ENCODE data around the gene POM121C. TPM values are rescaled to one million over a fixed set of nuclear protein-coding genes. Genes with fewer than 3 reads are reported as not detected.
"Not testable (repeated sequence)": the region's sequence is repeated elsewhere in the genome, so short reads cannot be mapped to it uniquely, and the experiment has no call there.

POM121C gene
- total RNA-seq, 2 experiments from 2014 or later: 19.9 to 101 TPM

DNA sequence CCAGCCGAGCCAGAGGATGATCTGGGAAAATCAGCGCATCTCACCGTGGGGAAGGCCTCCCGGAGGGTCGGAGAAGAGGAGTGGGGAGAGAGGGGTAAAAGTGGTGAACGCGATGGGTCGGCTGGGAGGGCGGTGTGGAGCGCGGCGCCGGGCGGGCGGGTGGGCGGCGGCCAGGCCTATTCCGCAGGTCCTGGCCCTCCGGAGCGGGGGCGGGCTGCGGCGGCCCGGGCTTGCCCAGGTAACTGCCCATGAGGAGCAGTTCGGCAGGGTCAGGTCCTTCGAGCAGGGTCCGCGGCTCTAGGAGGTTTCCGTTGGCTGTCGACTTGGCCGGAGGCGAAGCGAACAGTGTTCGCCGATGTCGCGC, 44.0 kb downstream of the POM121C start:
- H3K79me2 ChIP-seq (ENCODE audit: insufficient read depth, low read depth, low read length); DNase-seq (ENCODE audit: low spot score); H3K4me1 ChIP-seq (ENCODE audit: insufficient read depth, low read length, poor library complexity, severe bottlenecking); H4K20me1 ChIP-seq (ENCODE audit: insufficient read depth, low read length); H3K9me2 ChIP-seq (ENCODE audit: insufficient read depth, low read length); H3K27ac ChIP-seq (ENCODE audit: low read depth, low read length, poor library complexity, severe bottlenecking); CTCF ChIA-PET (ENCODE audit: unreplicated experiment); POLR2A ChIA-PET; H3K9me3 ChIP-seq (ENCODE audit: low read length); BruUV-seq (replicated peaks); H2AFZ ChIP-seq (ENCODE audit: low read length); intact Hi-C loops (cut with micrococcal nuclease; ENCODE audit: unreplicated experiment): not testable (repeated sequence)
- peaks cover 41% of the 10 kb centered on the region for H3K36me3 ChIP-seq (ENCODE audit: insufficient read depth, low read length)
- peak overlapping the region; percentile 70 for H3K4me3 ChIP-seq (ENCODE audit: low read depth, low read length, poor library complexity, severe bottlenecking)
- peak overlapping the region; percentile 64; the same call in 1 of the 2 replicates for H3K4me2 ChIP-seq (ENCODE audit: low read length)

DNA sequence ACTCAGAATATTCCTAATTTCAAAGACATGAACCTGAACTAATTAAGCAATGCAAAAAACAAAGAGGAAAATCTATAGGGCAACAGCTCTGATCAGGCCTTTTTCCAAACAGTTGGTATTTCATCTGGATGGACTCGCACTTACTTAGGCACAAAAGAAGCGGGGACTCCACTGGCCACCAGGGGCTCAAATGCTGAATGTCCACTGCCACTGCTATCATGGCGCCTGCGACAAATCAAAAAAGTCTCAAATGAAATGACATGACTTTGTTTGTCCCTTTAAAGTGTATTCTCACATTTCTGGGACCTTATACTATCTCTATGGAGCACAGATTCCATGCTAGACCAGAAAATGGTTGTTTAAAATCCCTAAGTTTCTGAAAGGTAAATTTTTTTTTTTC, 47.1 kb downstream of the POM121C start:
- POLR2A ChIA-PET; CTCF ChIA-PET (ENCODE audit: unreplicated experiment); intact Hi-C loops (cut with micrococcal nuclease; ENCODE audit: unreplicated experiment); H3K79me2 ChIP-seq (ENCODE audit: insufficient read depth, low read depth, low read length); H2AFZ ChIP-seq (ENCODE audit: low read length); H3K4me2 ChIP-seq (ENCODE audit: low read length); H3K4me1 ChIP-seq (ENCODE audit: insufficient read depth, low read length, poor library complexity, severe bottlenecking); H3K27ac ChIP-seq (ENCODE audit: low read depth, low read length, poor library complexity, severe bottlenecking); H3K9me3 ChIP-seq (ENCODE audit: low read length); H3K9me2 ChIP-seq (ENCODE audit: insufficient read depth, low read length); DNase-seq (ENCODE audit: low spot score); H3K4me3 ChIP-seq (ENCODE audit: low read depth, low read length, poor library complexity, severe bottlenecking); BruUV-seq (replicated peaks); H4K20me1 ChIP-seq (ENCODE audit: insufficient read depth, low read length): not testable (repeated sequence)
- TF ChIP-seq, protein P1, sequence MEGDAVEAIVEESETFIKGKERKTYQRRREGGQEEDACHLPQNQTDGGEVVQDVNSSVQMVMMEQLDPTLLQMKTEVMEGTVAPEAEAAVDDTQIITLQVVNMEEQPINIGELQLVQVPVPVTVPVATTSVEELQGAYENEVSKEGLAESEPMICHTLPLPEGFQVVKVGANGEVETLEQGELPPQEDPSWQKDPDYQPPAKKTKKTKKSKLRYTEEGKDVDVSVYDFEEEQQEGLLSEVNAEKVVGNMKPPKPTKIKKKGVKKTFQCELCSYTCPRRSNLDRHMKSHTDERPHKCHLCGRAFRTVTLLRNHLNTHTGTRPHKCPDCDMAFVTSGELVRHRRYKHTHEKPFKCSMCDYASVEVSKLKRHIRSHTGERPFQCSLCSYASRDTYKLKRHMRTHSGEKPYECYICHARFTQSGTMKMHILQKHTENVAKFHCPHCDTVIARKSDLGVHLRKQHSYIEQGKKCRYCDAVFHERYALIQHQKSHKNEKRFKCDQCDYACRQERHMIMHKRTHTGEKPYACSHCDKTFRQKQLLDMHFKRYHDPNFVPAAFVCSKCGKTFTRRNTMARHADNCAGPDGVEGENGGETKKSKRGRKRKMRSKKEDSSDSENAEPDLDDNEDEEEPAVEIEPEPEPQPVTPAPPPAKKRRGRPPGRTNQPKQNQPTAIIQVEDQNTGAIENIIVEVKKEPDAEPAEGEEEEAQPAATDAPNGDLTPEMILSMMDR (conservative IDR thresholded peaks at IDR 0.05; ENCODE audit: low read length): 0 out of 2 replicates have a peak, but pooled peaks have one; percentile 11
- peaks cover 72% of the 10 kb centered on the region for H3K36me3 ChIP-seq (ENCODE audit: insufficient read depth, low read length)

DNA sequence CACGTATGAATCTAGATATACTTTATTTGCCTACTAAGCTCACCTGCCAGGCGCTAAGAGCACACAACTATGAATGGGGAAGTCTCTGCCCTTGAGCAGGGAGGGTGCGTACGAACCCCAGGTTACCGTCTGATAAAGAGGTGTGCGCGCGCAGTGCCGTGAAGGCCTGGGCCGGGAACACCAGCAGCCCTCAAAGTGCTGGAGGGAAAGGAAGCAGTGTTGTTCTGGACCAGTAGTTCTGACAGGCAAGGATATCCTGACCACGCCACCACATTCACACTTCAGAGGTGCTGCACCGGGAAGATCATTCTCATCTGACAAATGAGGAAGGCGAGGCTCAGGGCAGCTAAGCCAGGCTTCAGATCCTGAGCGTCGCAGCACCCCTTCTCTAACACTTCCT, 62.6 kb downstream of the POM121C start:
- POLR2A ChIA-PET; H3K79me2 ChIP-seq (ENCODE audit: insufficient read depth, low read depth, low read length); CTCF ChIA-PET (ENCODE audit: unreplicated experiment); H3K4me3 ChIP-seq (ENCODE audit: low read depth, low read length, poor library complexity, severe bottlenecking); H4K20me1 ChIP-seq (ENCODE audit: insufficient read depth, low read length); H3K4me2 ChIP-seq (ENCODE audit: low read length); H3K4me1 ChIP-seq (ENCODE audit: insufficient read depth, low read length, poor library complexity, severe bottlenecking); BruUV-seq (replicated peaks); H3K27ac ChIP-seq (ENCODE audit: low read depth, low read length, poor library complexity, severe bottlenecking); H3K9me3 ChIP-seq (ENCODE audit: low read length); H3K9me2 ChIP-seq (ENCODE audit: insufficient read depth, low read length); H2AFZ ChIP-seq (ENCODE audit: low read length); intact Hi-C loops (cut with micrococcal nuclease; ENCODE audit: unreplicated experiment); DNase-seq (ENCODE audit: low spot score): not testable (repeated sequence)
- peaks cover 22% of the 10 kb centered on the region for H3K36me3 ChIP-seq (ENCODE audit: insufficient read depth, low read length)

DNA sequence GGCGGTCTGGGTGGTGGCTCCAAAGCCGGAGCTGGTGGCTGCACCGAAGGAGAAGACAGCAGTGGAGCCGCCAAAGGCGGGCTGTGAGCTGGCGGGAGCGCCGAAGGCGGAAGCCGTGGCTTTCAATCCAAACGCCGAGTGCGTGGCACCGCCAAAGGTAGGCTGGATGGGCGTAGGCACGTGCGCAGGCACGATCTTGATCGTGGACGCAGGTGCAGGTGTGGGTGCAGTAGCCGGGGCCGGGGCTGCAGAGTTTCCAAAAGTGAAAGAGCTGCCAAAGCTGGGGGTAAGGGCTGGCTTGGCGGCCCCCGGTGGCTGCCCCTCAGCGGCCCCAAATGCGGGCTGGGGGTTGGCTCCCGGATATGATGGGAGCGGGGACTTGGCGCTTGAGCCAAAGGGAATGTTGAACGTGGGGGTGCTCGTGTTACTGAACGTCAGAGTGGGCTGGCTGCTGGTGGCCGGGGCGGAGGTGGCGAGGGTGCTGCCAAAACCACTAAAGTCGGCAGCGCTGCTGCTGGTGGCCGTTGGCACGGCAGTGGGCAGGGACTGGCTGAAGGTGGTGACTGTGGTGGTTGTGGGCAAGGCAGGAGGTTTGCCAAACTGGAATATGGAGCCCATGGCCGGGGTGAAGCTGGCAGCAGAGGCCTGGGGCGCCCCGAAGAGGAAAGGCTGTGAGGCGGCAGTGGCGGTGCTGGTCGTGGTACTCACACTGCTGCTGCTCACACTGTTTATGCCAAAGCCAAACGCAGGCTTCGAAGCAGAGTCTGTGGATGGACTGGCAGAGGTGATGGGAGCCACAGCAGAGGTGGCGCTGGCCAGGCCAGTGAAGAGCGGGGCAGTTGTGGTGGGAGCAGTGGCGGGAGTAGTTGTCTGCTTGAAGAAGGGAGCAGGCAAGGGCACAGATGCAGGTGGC, 64.0 kb downstream of the POM121C start:
- H3K9me2 ChIP-seq (ENCODE audit: insufficient read depth, low read length); H4K20me1 ChIP-seq (ENCODE audit: insufficient read depth, low read length); H3K4me1 ChIP-seq (ENCODE audit: insufficient read depth, low read length, poor library complexity, severe bottlenecking); DNase-seq (ENCODE audit: low spot score); H3K9me3 ChIP-seq (ENCODE audit: low read length); POLR2A ChIA-PET; intact Hi-C loops (cut with micrococcal nuclease; ENCODE audit: unreplicated experiment); H3K27ac ChIP-seq (ENCODE audit: low read depth, low read length, poor library complexity, severe bottlenecking); H3K4me3 ChIP-seq (ENCODE audit: low read depth, low read length, poor library complexity, severe bottlenecking); H3K4me2 ChIP-seq (ENCODE audit: low read length); H3K79me2 ChIP-seq (ENCODE audit: insufficient read depth, low read depth, low read length); H2AFZ ChIP-seq (ENCODE audit: low read length); CTCF ChIA-PET (ENCODE audit: unreplicated experiment): not testable (repeated sequence)
- H3K36me3 ChIP-seq (ENCODE audit: insufficient read depth, low read length): peaks cover 18% of the 10 kb centered on the region
- BruUV-seq (replicated peaks): TSS peak; percentile 39

DNA sequence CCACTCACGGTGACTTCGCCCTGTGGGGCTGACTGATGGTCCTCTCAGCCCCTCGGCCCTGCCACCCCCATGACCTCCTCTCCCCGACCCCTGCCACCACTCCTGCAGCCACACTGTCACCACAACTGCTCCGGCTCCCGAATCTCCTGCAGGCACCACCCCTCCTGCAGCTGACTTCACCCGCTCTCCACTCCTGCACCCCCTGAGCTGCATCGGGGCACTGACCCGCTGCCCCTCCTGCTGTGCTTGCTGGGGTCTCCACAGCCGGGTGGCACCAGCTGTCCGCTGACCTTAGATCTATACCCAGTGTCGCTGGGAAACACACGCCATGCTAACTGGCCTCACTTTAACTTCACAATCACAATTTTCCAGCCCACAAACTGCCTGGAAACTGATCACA, 65.9 kb downstream of the POM121C start:
- H2AFZ ChIP-seq (ENCODE audit: low read length); CTCF ChIA-PET (ENCODE audit: unreplicated experiment); POLR2A ChIA-PET; H3K9me2 ChIP-seq (ENCODE audit: insufficient read depth, low read length); BruUV-seq (replicated peaks); DNase-seq (ENCODE audit: low spot score); H3K79me2 ChIP-seq (ENCODE audit: insufficient read depth, low read depth, low read length); H3K4me1 ChIP-seq (ENCODE audit: insufficient read depth, low read length, poor library complexity, severe bottlenecking); H3K27ac ChIP-seq (ENCODE audit: low read depth, low read length, poor library complexity, severe bottlenecking); H3K9me3 ChIP-seq (ENCODE audit: low read length); H4K20me1 ChIP-seq (ENCODE audit: insufficient read depth, low read length); intact Hi-C loops (cut with micrococcal nuclease; ENCODE audit: unreplicated experiment); H3K4me2 ChIP-seq (ENCODE audit: low read length); H3K4me3 ChIP-seq (ENCODE audit: low read depth, low read length, poor library complexity, severe bottlenecking): not testable (repeated sequence)
- peaks cover 25% of the 10 kb centered on the region for H3K36me3 ChIP-seq (ENCODE audit: insufficient read depth, low read length)

DNA sequence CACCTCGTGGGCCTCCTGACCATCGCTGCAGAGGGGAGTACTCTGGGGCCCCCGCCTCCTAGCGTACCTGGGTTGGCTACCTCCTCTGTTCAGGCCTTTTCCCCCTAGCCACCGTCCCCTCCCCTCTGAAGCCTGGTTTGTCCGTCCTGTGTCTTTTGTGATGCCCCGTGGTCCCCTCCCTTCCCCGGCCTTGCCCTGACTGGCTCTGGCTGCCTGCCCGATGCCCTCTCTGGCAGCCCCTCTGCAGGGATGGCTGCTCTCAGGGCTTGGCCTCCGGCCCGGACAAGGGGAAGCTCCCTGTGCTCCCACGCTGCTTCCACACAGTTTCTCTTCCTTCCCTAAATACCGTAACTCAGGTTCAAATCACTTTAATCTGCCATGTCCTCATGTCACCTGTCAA, 66.4 kb downstream of the POM121C start:
- H3K4me3 ChIP-seq (ENCODE audit: low read depth, low read length, poor library complexity, severe bottlenecking); H3K79me2 ChIP-seq (ENCODE audit: insufficient read depth, low read depth, low read length); H2AFZ ChIP-seq (ENCODE audit: low read length); intact Hi-C loops (cut with micrococcal nuclease; ENCODE audit: unreplicated experiment); CTCF ChIA-PET (ENCODE audit: unreplicated experiment); H4K20me1 ChIP-seq (ENCODE audit: insufficient read depth, low read length); H3K9me2 ChIP-seq (ENCODE audit: insufficient read depth, low read length); H3K9me3 ChIP-seq (ENCODE audit: low read length); DNase-seq (ENCODE audit: low spot score); H3K4me2 ChIP-seq (ENCODE audit: low read length); BruUV-seq (replicated peaks); POLR2A ChIA-PET; H3K27ac ChIP-seq (ENCODE audit: low read depth, low read length, poor library complexity, severe bottlenecking); H3K4me1 ChIP-seq (ENCODE audit: insufficient read depth, low read length, poor library complexity, severe bottlenecking): not testable (repeated sequence)
- H3K36me3 ChIP-seq (ENCODE audit: insufficient read depth, low read length): peaks cover 24% of the 10 kb centered on the region

All from OCI-LY7 (cell line).